SIG-M5 (cell line): ENCODE measurements around the gene ADAMTS14.

Experiments
- DNase-seq: peaks from one replicate; lab custom pipeline; 2025; lab: John Stamatoyannopoulos, UW

ADAMTS14 gene

GRCh38 chr10:70773965-70774809 lies 101.9 kb downstream of the ADAMTS14 start:
- no peak for DNase-seq

GRCh38 chr10:70774810-70775678 lies 102.7 kb downstream of the ADAMTS14 start:
- no peak for DNase-seq

- DNase-seq: no peak
Measured at GRCh38 chr10:70775679-70776454, 103.6 kb downstream of the ADAMTS14 start.

GRCh38 chr10:70776455-70777005 lies 104.2 kb downstream of the ADAMTS14 start:
- no peak for DNase-seq

- no peak for DNase-seq
Measured at GRCh38 chr10:70777063-70777875, 105.0 kb downstream of the ADAMTS14 start.

GRCh38 chr10:70778267-70778924 lies 106.1 kb downstream of the ADAMTS14 start:
- DNase-seq: no peak

- DNase-seq: no peak
Measured at GRCh38 chr10:70779088-70779487, 106.8 kb downstream of the ADAMTS14 start.

GRCh38 chr10:70779511-70780369 lies 107.4 kb downstream of the ADAMTS14 start:
- DNase-seq: no peak

GRCh38 chr10:70780370-70780760 lies 108.1 kb downstream of the ADAMTS14 start:
- no peak for DNase-seq

- no peak for DNase-seq
Measured at GRCh38 chr10:70780772-70781171, 108.5 kb downstream of the ADAMTS14 start.

GRCh38 chr10:70781461-70782051 lies 109.2 kb downstream of the ADAMTS14 start:
- DNase-seq: no peak

- DNase-seq: no peak
Measured at GRCh38 chr10:70782086-70782745, 109.9 kb downstream of the ADAMTS14 start.

GRCh38 chr10:70782746-70783680 lies 110.7 kb downstream of the ADAMTS14 start:
- DNase-seq: no peak

- DNase-seq: no peak
Measured at GRCh38 chr10:70784016-70784415, 111.7 kb downstream of the ADAMTS14 start.

- DNase-seq: no peak
Measured at GRCh38 chr10:70784471-70784870, 112.2 kb downstream of the ADAMTS14 start.

- DNase-seq: no peak
Measured at GRCh38 chr10:70785190-70785589, 112.9 kb downstream of the ADAMTS14 start, which contains the start of gene TBATA. TBATA (minus strand) TSS chr10:70785377; CDS start chr10:70783379, 1,998 bp downstream.

- no peak for DNase-seq
Measured at GRCh38 chr10:70786799-70787415, 114.6 kb downstream of the ADAMTS14 start.
